Heart right ventricle (tissue), 16 donors: Measurements from ENCODE around the gene COL16A1. TPM values are rescaled to one million over a fixed set of nuclear protein-coding genes. Genes with fewer than 3 reads are reported as not detected.

Experiments
- ATAC-seq, 8 donors: fragments of 200-7000 bp; cut with Tn5 transposase; one replicate each; pipeline ENCODE4 v1.9.1; 2020; ENCODE audit warnings: mild to moderate bottlenecking in 8 of 8, moderate library complexity in 8 of 8, moderate number of reproducible peaks in 1 of 8
- DNase-seq, 2 donors: peaks; one replicate each; pipeline ENCODE4 v3.0.0-alpha.2; 2020
- H3K27ac ChIP-seq, 10 donors: fragments of 200-600 bp; sonication (generic) in 2 of 10; one replicate each; pipeline versions ENCODE4 v1.5.0 to v1.8.0; 2020 to 2022; ENCODE audit warnings: mild to moderate bottlenecking in 3 of 10
- H3K27me3 ChIP-seq, 7 donors: fragments of 200-600 bp; one replicate each; pipeline ENCODE4 v1.8.0; 2021 to 2022; ENCODE audit warnings: mild to moderate bottlenecking in 2 of 7
- H3K36me3 ChIP-seq, 9 donors: fragments of 200-600 bp; sonication (generic) in 1 of 9; one replicate each; pipeline versions ENCODE4 v1.5.0 to v1.8.0; 2020 to 2022; ENCODE audit warnings: mild to moderate bottlenecking in 2 of 9
- H3K4me1 ChIP-seq, 9 donors: fragments of 200-600 bp; sonication (generic) in 1 of 9; one replicate each; pipeline versions ENCODE4 v1.5.0 to v1.8.0; 2020 to 2022; ENCODE audit warnings: mild to moderate bottlenecking in 4 of 9
- H3K4me3 ChIP-seq, 10 donors: fragments of 200-600 bp; sonication (generic) in 2 of 10; one replicate each; pipeline versions ENCODE4 v1.5.0 to v1.8.0; 2020 to 2022; ENCODE audit warnings: mild to moderate bottlenecking in 7 of 10, moderate library complexity in 2 of 10
- H3K9me3 ChIP-seq, 11 donors: fragments of 200-600 bp in 10 of 11; sonication (generic) in 2 of 11; one replicate each; pipeline versions ENCODE4 v1.5.0 to v1.8.0; 2013 to 2022; ENCODE audit warnings: mild to moderate bottlenecking in 2 of 11, control low read depth in 1 of 11, moderate library complexity in 1 of 11
- CTCF ChIP-seq, 9 donors: fragments of 200-600 bp; sonication (generic) in 2 of 9; IDR thresholded peaks; one replicate each; pipeline versions ENCODE4 v1.5.0 to v1.8.0; 2021 to 2022; ENCODE audit warnings: antibody characterized with exemption in 9 of 9, mild to moderate bottlenecking in 5 of 9, moderate library complexity in 1 of 9
- WGBS, 2 donors: extraction: QIAGEN DNeasy Blood & Tissue Kit; methylation state at CpG; one replicate each; pipeline ENCODE4 v1.1.7; 2013; ENCODE audit warnings: inconsistent platforms in 1 of 2; 5-methylcytosine and 5-hydroxymethylcytosine counted together
- intact Hi-C, 10 donors: fragments of 100-400 bp; cut with DNase I; formaldehyde crosslinking; loops; one replicate each; pipeline versions ENCODE4 v1.11.1 to v1.14.2; 2022
- polyA plus RNA-seq, 2 donors: library from polyadenylated mRNA; stranded (reverse); fragments of 200-250 nt; gene quantifications; one replicate each; pipeline ENCODE4 v1.2.3, GENCODE V29; 2013
- total RNA-seq, 10 donors: library from RNA; stranded (reverse); fragmentation: NEBNext Ultra II Directional in 3 of 10; extraction: Animal tissue kit (Norgen Biotek cat#: 25700) in 3 of 10; gene quantifications; one replicate each; pipeline versions ENCODE4 v1.2.1 to v1.2.4, GENCODE V29; 2021 to 2023
- donor health status: Arrhythmogenic right ventricular cardiomyopathy.
- donor health status: ischemic (EF 13 %, LVEDD 7.1; RV severe dilation, severe dysfunction).
- donor health status: healthy with polysubstance abuse.
- donor health status: DM: no; HTN: yes; CAD: no.
- donor health status: DM: no; HTN: no; CAD: no.
- donor health status: ischemic (EF 25% LVEDD 6.9; RV normal size, moderate dysfunction).
- donor health status: ischemic (EF 25% LVEDD 5.7; RV mildly dilated, moderate dysfunction).
- donor health status: healthy.
- donor health status: DM: yes; HTN: yes; CAD: no.
- donor health status: Ischemic cardiomyopathy.
- donor health status: ischemic (EF 35%, LVEDD 5.7; RV mildly dilated, moderate dysfunction).
- donor health status: nonischemic (EF 11% LVEDD 7.7; RV severe dilation, severe dysfunction).
- donor health status: DM: yes; HTN: yes; CAD: no.
- donor health status: PGD.
- donor health status: ischemic (EF 29% LVEDD 5.4; RV normal size, mild dysfunction).
- donor health status: nonischemic (EF 23%, LVEDD 6.1; RV moderate dilation, normal function).

Gene COL16A1
- total and polyA plus RNA-seq, 12 donors: 7.4 to 35.3 (median 16.6) TPM

DNA sequence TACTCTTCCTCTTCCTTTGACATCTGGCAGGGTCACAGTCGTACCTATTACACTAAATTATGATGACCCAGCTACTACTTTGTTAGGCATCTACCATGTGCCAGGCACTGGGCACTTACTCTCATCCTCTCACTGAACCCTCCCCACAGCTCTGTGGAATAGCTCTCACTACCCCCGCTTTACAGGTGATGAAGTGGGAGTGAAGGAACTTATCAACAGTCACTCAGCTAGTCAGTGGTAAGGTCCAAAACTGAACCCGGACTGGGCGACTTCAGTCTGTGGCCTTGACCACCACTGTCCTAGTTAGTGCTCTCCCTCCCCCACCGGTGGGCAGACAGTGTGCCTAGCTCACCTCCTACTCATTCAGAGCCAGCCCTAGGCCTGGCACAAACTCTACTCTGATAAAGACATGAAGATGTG lies 48.0 kb upstream of the COL16A1 start:
- Histone ChIP-seq H3K36me3 (no peaks in the 10 kb centered on the region), H3K9me3 (no peaks in the 10 kb centered on the region), H3K4me1 (peaks cover 11 to 77% (median 56%) of the 10 kb centered on the region in 9 donors), H3K27ac (peak overlapping the region in 1 of 10 donors; percentile 26), H3K27me3 (no peaks in the 10 kb centered on the region), H3K4me3 (no peak overlapping the region)
- ATAC-seq (peak in 7 of 8 donors; percentile 6 to 59 (median 24)), DNase-seq (no peak)
- intact Hi-C loops: loop anchor here in 2 of 10 donors (5.0 kb wide), 1 partner anchor 35 kb away; no protein-coding TSS in a partner anchor
- 33 to 55% methylated on average over 5 of the region's 5 CpGs for WGBS, 2 donors
- TF ChIP-seq CTCF (IDR thresholded peaks at IDR 0.05): no peak

GRCh38 chr1:31750858-31751510 lies 47.2 kb upstream of the COL16A1 start:
- Histone ChIP-seq H3K4me1 (peaks cover 11 to 83% (median 59%) of the 10 kb centered on the region in 9 donors), H3K9me3 (no peaks in the 10 kb centered on the region), H3K27me3 (no peaks in the 10 kb centered on the region), H3K27ac (no peak overlapping the region), H3K4me3 (no peak overlapping the region), H3K36me3 (no peaks in the 10 kb centered on the region)
- intact Hi-C loops: loop anchor here in 2 of 10 donors (5.0 kb wide), 1 partner anchor 34 kb away; no protein-coding TSS in a partner anchor
- 29 to 33% methylated on average over 11 of the region's 11 CpGs for WGBS, 2 donors
- ATAC-seq (no peak), DNase-seq (no peak)
- TF ChIP-seq CTCF (IDR thresholded peaks at IDR 0.05): no peak

DNA sequence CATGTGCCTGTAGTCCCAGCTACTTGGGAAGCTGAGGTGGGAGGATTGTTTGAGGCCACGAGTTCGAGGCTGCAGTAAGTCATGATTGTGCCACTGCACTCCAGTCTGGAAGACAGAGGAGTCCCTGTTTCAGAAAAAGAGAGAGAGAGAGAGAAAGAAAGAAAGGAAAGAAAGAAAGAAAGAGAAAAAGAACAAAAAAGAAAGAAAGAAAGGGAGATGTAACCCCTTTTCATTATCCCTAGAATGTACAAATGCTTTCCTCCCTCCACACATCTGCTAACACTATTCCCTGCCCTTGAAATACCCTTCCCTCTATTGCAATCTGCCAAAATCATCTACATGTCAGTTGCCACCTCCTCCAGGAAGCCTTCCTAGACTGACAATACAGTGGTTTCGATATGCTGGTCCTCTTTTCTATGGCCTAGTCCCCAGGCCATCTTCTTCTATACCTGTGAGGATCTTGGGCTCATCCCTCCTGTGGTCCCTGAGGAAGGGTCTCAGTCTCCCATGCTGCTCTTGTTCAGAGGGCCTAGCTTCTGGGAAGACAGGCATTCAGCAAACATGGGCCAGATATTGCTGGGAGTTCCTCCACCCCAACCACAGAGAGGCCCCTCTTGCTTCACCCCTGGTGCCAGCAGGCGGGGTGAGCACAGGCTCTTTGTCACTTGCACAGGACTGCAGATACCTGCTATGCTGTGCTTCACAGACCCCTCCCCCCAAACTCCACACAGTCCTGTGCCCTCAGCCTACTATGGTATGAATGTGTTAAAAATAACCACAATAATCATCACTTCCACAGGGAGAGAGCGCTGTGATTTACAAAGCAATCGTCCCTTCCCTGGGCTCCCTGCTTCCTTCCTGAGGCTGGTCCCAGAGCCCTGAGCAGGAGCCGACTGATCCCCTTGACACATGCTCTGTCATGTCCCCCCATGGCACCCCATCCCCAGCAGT lies 46.2 kb upstream of the COL16A1 start:
- DNase-seq (no peak), ATAC-seq (peak in 2 of 8 donors; percentile 16 to 21)
- no peaks in the 10 kb centered on the region for H3K9me3 ChIP-seq
- no peak overlapping the region for H3K4me3 ChIP-seq
- WGBS, 2 donors: 59 to 64% methylated on average over 7 of the region's 7 CpGs
- peaks cover 11 to 82% (median 52%) of the 10 kb centered on the region in 9 donors for H3K4me1 ChIP-seq
- intact Hi-C loops: loop anchor here in 5 of 10 donors (5.0 to 10.0 kb wide), 2 partner anchors 33 to 85 kb away; no protein-coding TSS in a partner anchor
- no peaks in the 10 kb centered on the region for H3K36me3 ChIP-seq
- no peak for TF ChIP-seq CTCF (IDR thresholded peaks at IDR 0.05)
- H3K27me3 ChIP-seq: no peaks in the 10 kb centered on the region
- no peak overlapping the region for H3K27ac ChIP-seq

DNA sequence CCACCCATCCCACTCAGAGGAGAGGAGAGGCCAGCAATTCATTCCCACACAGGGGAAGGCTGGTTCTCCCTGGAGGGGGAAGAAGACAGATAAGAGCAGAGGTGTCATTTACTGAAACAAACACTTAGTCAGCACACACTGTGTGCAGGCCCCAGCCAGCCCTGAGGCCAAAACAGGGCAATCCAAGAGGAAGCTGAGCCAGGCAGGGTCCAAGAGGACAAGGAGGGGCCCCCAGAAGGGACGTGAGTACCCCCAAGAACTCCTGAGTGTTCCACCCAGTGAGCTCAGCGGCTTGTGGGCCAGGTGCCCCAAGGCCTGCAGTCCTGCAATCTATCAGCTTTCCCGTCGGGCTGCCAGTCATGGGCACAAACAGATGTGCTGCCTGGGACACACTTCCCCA lies 44.5 kb upstream of the COL16A1 start:
- H3K4me1 ChIP-seq: peaks cover 5 to 68% (median 36%) of the 10 kb centered on the region in 9 donors
- no peak for TF ChIP-seq CTCF (IDR thresholded peaks at IDR 0.05)
- no peaks in the 10 kb centered on the region for H3K36me3 ChIP-seq
- DNase-seq (no peak), ATAC-seq (peak in 3 of 8 donors; percentile 16 to 27 (median 25))
- no peaks in the 10 kb centered on the region for H3K27me3 ChIP-seq
- H3K4me3 ChIP-seq: no peak overlapping the region
- H3K27ac ChIP-seq: no peak overlapping the region
- H3K9me3 ChIP-seq: no peaks in the 10 kb centered on the region
- WGBS, 2 donors: 55 to 58% methylated on average over 4 of the region's 4 CpGs
- intact Hi-C loops: loop anchor here in 3 of 10 donors (10.0 kb wide), 1 partner anchor 84 kb away; no protein-coding TSS in a partner anchor
